ENCODE results near the gene TCP1.
A peak's percentile ranks its signal among the peaks of the same experiment; 100 is the strongest.
"Not testable (repeated sequence)": the region's sequence is repeated elsewhere in the genome, so short reads cannot be mapped to it uniquely, and the experiment has no call there.

Gene TCP1

DNA sequence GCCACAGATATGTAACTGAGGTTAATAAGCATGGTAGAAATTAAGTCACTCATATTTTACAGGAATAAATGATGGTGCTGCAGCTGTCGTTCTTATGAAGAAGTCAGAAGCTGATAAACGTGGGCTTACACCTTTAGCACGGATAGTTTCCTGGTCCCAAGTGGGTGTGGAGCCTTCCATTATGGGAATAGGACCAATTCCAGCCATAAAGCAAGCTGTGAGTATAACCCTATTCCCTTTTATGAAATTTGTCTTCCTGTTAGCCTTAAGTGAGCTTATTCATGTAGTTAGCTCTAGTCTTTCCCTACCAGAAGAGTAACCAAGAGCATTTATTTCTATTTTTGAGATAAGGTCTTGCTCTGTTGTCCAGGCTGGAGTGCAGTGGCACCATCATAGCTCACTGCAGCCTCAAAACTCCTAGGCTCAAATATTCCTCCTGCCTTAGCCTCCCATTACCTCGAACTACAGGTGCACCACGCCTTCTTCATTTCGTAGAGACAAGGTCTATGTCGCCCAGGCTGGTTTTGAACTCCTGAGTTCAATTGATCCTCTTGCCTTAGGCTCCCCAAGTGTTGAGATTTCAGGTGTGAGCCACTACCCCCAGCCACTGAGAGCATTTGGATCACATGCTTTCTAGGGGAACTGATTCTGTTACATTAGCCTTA lies 12.0 kb downstream of the TCP1 start:
- DNase-seq (ENCODE audit: low spot score), result no peak

DNA sequence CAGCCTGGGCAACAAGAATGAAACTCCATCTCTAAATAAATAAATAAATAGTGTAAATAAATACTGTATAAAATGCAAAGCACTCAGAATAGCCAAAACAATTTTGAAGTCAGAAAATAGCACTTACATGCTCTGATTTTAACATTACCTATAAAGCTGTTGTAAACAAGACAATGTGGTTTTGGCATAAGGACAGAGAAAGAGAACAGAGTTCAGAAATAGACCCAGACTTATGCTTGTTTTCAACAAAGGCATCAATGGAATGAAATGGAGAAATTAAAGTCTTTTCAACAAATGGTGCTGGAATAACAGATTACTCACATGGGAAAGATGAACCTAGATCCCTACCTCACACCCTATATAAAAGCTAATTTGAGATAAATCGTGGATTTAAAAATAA lies 17.2 kb downstream of the TCP1 start:
- DNase-seq (ENCODE audit: low spot score), result no peak

DNA sequence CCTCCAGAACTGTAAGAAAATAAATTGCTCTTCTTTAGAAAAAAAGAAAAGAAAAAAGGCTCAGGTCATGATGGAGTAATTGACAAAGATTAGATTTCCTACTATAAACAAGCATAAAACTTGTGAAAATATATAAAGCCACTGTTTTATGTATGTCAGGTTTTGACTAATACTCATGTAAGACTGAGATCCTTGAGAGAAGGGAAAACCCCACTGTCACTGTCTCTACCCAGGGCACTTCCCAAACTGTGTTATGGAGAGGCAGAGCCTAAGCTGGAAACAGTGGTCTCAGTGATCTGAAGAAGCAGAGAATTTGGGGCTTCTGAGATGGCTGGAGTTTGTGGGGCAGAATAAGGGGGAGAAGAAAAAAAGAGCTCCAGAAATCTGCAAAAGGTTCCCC lies 19.9 kb downstream of the TCP1 start:
- no peak for DNase-seq (ENCODE audit: low spot score)

DNA sequence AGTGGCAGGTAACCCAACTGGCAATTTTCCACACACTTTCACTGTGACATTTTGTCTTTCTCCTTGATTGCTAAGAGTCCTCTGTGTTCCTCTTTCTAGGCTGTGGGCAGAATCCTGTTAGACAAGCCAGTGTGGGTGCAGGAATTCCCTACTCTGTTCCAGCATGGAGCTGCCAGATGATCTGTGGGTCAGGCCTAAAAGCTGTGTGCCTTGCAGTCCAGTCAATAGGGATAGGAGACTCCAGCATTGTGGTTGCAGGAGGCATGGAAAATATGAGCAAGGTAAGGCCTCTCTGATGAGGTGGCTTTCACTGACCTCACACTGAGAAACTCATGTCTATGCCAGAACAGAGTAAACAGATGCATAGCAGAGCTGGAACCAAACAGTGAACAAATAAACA lies 22.5 kb downstream of the TCP1 start:
- DNase-seq (ENCODE audit: low spot score), result no peak

DNA sequence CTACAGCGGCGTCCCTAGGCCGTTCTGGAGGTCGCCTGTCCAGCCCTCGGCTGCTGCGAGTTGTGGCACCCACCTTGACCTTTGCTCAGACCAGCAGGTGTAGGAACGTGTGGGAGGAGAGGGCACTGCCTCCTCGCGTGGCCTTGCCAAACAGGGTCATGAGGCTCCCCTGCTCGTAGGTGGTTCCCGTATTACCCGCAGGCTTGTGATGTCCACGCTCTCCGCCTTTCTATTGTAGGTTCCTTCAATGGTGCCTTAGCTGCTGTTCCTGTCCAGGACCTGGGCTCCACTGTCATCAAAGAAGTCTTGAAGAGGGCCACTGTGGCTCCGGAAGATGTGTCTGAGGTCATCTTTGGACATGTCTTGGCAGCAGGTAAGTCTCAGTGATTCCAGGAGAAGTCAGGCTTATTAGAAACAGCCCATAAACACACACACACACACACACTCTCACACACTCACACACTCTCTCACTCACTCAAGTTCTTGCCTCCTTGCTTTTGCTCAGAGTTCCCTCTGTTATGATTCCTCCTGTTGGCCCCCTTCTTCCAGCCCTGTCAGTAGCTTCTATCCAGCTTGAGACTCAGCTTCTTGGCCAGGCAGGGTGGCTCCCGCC lies 26.6 kb downstream of the TCP1 start:
- no peak for DNase-seq (ENCODE audit: low spot score)

DNA sequence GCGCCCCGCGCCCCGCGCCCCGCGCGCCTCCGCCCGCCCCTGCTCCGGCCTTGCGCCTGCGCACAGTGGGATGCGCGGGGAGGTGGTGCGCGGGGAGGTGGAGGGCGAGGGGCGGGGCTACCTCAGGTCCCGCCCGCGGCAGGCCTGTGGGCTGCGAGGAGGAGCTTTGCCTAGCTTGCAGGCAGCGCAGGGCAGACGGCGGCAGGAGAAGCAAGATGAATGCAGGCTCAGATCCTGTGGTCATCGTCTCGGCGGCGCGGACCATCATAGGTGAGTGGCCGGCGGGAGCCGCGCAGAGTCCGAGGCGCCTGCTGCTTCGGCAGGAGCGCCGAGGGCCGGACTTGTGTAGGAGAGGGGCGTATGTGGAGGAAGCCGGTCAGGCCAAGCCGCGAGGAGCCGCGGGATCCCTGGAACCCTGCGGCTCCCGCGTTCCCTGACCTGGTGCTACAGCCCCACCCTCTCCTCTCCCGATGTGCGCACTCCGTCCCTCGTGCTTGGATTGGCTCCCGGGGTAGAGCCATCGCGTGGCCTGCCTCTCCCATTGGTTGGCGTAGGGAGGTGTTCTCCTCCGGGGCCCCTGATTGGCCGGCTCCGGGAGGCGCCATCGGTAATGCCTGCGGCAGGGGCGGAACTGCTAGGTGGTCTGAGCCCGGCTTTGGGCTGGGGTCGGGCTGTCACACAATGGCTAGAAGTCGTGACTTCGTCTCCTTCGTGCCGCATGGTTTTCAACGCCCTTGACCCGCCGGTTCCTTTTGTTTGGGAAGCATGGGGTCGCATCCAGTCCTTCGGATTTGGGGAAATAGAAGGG lies 27.3 kb downstream of the TCP1 start, which contains the start of gene ACAT2:
TSS of gene ACAT2 (plus strand) at position 173 of the 808 bp plus-strand sequence. CDS start at position 216, 43 bp downstream.
- DNase-seq (ENCODE audit: low spot score), result peak; percentile 99

DNA sequence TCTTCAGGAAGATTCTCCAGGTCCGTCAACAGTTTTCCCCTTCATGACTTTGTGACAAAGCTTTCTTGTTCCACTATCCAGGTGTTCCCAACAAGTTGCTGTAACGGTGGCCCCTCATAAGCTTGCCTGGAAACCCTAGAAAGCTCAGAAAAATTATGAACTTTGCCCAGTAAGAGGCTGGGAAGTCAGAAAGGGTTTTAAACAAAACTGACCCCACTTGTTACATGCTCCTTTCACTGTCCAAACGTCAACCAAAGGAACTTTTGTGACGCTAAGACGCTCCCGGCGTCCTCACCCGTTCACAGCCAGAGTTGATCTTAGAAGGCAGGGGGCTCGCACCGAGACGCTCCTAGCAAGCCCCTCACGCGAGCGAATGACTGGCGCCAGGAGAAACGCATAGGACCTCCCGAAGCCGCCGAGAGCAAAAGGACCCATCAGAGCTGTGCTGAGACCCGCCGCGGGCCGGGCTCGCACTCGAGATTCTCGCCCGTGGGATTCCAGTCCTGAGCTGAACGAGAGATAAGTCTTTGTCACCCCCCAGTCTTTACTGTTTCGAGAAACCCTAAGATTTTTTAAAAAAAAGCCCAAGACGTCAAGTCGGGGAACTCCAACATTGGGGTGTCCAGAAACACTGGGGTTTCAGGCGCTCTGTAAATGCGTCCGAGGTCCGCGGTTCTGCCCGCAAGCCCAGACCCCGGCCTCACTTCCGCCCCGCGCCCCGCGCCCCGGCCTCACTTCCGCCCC lies 28.1 kb downstream of the TCP1 start:
- DNase-seq (ENCODE audit: low spot score), result no peak

DNA sequence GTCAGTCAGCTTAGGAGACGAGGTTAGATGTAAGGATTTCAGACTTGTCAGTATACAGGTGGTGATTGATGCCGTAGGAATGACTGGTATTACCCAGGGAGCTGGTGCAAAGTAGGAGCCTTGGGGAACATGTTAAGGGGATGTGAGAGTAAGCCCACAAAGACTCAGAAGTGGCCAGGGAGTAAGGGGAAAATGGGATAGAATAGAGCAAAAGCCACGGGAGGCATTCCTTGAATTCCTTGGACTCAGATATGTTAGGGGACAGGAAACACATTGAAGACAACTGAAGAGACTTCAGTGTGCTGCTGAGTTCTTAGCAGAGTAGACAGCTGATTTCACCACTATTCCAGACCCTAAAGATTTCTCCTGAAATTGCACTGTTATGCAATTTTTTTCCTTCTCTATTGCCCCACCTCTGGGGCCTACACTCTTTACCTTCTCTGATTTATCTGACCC lies 28.8 kb downstream of the TCP1 start:
- peak; percentile 51 for DNase-seq (ENCODE audit: low spot score)

DNA sequence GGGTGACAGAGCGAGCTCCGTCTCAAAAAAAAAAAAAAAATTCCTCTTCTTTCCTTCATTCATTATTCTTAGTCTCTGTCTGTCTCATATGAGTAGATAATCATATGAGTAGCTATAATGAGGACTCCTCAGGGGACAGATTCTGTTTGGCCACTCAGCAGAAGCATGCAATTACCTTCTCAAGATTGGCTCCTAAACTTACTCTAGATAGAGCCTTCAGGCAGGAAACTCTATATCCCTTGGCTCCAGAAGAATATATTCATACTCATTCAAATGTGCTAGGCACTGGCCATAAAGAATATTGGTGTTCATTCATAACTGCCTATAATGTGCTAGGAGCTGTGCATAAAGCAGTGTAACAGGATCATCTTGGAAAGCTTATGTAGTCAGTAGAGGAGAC lies 29.8 kb downstream of the TCP1 start:
- DNase-seq (ENCODE audit: low spot score), result no peak

DNA sequence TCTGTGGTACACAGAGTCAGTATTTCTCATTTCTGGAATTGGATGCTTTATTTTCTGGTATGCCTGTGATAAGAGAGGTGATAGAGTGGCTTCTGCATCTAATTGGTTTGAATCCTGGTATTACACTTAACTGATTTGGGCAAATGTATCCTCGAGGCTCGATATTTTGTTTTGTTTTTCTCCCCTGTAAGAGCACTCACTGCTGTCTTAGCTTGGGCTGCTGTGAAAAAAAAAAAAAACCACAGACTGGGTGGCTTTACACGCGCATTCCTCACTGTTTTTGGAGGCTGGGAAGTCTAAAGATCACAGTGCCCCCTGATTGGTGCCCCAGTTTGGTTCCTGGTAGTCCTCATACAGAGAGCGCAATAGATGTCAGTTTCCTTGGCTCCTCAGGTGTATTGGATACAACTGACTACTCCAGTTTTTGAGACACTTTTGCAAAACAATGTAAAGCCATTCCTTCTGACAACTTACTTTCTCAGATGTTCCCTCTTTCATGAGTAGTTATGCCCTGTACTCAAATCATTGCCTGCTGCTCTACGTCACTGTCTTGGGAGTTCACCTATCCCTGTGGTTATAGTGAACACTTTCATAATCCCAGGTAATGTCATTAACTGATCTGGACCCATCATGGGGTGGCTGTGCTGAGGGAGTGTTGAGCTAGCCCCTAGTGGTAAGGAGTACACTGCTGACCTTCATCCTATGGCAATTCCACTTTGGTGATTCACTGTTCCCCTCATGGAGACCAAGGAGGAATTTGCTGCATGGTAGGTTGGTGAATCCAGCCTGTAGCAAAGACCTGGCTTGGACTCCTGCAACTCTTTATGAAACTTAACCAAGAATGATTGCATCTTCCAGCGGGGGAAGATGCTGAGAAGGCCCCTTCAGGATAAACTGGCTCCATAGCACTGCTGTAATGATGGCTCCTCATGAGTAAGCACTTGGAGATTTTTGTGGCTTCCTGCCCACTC lies 31.1 kb downstream of the TCP1 start:
- peak; percentile 41 for DNase-seq (ENCODE audit: low spot score)

DNA sequence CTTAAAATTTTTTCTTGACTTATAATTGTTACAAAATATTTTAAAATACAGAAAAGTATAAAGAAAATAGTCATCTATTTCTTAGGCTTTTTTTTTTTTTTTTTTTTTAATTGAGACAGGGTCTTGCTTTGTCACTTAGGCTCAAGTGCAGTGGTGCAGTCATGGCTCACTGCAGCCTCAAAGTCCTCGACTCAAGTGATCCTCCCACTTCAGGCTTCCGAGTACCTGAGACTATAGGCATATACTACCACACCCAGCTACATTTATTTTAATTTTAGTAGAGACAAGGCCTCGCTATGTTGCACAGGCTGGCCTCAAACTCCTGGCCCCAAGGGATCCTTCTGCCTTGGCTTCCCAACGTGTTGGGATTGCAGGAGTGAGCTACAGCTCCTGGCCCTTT lies 32.9 kb downstream of the TCP1 start:
- DNase-seq (ENCODE audit: low spot score), result no peak

DNA sequence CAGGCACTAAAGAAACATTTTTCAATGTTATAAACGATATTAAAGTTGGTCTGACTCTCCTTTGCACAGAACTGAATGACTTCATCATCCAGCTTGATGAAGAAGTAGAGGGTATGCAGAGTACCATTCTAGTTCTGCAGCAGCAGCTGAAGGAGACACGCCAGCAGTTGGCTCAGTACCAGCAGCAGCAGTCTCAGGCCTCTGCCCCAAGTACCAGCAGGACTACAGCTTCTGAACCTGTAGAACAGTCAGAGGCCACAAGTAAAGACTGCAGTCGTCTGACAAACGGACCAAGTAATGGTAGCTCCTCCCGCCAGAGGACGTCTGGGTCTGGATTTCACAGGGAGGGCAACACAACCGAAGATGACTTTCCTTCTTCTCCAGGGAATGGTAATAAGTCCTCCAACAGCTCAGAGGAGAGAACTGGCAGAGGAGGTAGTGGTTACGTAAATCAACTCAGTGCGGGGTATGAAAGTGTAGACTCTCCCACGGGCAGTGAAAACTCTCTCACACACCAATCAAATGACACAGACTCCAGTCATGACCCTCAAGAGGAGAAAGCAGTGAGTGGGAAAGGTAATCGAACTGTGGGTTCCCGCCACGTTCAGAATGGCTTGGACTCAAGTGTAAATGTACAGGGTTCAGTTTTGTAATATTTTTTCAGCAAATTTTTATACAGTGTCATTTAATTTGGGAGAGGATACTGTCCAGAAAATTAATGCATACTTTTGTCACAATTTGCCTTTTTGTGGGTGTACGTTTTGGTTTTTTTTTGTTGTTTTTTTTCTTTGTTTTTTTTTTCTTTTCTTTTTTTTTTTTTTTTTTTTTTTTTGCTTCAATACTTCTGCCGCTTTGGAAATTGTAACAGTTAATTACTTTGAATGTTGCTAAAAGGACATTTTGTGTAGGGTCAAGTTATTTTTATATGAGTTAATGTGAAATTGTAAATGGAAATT lies 34.2 kb downstream of the TCP1 start:
- DNase-seq (ENCODE audit: low spot score), result no peak

DNA sequence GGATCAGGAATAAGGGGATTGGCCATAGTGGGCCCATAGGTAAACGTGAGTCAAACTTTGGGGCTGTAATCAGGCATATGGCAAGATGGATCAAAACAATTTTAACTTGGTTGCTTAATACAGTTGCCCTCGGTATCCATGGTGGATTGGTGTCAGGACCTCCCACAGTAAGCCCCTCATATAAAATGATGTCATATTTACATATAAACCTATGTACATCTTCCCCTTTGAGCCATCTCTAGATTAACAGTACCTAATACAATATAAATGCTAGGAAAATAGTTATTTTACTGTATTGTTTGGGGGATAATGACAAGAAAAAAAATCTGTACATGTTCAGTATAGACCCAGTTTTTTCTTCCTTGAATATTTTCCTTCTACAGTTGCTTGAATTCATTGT lies 35.0 kb downstream of the TCP1 start:
- DNase-seq (ENCODE audit: low spot score), result no peak

DNA sequence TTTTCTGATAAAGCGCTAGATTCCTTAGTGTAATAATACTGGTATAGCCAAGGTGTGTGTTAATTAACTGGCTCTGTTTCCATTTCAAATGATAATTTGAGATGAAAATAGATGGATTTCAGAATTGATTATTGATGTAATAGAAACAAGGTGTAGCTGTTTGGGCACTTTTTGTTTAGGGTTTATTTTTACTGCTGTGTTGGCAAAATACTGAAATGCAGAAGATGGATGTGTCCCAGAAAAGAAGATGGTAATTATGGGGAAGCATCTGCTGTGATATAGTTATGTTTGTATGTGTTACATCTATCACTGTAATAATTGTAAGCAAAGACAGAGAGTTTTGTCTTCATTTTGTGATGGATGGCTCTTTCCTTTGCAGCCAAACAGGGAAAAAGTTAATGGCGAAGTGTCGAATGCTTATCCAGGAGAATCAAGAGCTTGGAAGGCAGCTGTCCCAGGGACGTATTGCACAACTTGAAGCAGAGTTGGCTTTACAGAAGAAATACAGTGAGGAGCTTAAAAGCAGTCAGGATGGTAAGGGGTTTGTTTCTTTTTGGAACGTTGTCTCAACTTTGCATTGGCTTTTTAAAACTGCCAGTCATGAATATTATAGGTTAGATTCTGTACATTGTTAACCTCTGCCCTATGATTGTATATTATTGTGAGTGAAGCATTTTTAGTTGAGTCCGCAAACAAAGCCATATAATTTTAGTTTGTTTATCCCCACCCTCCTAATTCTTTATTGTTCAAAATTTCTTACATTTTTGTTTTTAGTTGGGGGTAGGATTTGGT lies 36.1 kb downstream of the TCP1 start:
- DNase-seq (ENCODE audit: low spot score), result no peak

DNA sequence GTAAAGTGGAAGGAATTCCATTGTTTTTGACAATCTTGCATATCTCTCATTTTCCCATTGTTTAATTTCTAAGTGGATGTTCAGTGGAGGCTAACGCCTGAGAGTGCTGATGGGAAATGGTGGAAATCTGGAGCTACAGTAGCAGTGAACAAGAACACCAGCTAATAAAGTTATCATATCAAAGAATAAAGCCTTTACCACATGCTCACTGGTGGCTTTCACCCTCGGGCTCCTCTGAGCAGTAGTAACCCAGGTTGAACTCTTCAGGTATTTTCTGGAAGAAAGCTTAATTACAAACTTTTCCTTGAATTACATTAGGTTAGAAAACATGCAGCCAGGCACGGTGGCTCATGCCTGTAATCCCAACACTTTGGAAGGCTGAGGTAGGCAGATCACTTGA lies 38.0 kb downstream of the TCP1 start:
- no peak for DNase-seq (ENCODE audit: low spot score)

DNA sequence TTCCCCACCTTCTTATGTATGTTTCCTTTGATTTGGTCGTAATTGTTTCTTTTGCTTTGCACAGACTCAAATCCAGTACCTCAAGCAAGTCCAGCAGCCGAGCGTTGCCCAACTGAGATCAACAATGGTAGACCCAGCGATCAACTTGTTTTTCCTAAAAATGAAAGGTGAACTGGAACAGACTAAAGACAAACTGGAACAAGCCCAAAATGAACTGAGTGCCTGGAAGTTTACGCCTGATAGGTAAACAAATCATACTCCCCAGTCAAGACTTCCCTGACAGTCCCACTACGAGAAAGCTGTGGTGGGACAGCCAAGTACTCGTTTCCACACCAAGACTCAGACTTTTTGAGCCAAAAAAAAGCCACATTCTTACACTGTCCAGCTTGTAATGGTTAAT lies 41.3 kb downstream of the TCP1 start:
- DNase-seq (ENCODE audit: low spot score), result not testable (repeated sequence)

DNA sequence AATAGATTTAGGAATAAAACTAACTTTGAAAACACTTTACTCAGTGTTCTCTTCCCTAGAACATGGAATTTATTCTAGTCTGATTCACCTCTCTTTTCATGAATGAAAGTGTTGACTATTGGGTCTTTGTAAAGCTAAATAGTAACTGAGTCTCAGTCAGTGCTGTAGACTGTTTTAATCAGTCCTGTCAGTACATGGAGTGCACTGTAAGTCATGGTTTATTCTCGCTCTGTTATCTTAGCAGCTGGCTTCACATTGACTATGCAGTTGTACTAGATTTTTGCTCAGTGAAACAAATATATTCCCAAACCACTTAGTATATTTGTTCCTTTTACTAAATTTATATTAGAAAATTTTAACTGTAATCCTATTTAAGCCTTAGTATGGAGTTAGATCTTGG lies 42.6 kb downstream of the TCP1 start:
- DNase-seq (ENCODE audit: low spot score), result no peak

DNA sequence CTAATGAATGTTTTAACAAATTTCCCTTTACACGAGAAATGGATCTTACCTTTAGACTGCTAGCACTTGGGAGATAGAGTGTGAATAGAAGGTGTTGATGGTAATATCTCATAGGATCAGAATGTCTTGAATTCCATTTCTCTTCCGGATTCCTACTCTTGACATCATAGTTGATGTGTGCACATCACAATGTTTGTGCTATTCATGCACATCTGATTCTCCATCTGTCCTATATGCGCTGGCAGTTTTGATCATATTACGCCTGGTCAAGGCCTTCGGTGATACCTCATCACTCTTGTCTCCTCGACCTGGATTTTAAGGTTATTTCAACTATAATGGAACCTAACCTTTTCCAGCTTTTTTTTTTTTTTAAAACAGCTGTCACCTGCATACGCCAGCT lies 44.3 kb downstream of the TCP1 start:
- DNase-seq (ENCODE audit: low spot score), result no peak

DNA sequence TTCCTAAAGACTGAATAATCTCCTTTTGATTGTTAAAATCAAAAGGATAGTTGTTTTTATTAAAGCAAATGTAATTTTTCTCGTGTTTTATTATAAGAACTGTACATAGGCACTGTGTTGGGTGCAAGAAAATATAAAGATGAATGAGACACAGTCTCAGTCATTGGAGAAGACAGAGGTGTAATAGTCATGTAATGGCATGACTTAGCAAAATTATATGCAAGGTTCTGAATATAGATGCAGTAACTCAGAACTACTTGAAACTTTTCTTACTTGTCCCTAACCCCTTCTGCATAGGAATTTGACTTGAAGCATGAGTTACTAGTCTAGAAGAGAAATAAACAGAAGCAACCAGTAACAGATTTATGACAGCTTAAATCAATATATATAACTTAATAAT lies 47.2 kb downstream of the TCP1 start:
- no peak for DNase-seq (ENCODE audit: low spot score)

All from AG08395 (cell line).